Activated naive CD4-positive, alpha-beta T cell treated with anti-CD3 and anti-CD28 coated beads for 36 hours (primary cell): ENCODE data around the gene C1orf159. TPM values are rescaled to one million over a fixed set of nuclear protein-coding genes. Genes with fewer than 3 reads are reported as not detected.

Experiments
- CTCF ChIA-PET: fragments of 350-600 bp; sonication (Branson Sonifier 250); formaldehyde crosslinking; loops from one replicate; lab custom pipeline; 2021; ENCODE audit warnings: antibody characterized with exemption; lab: Charles Lee
- DNase-seq: peaks from one replicate; pipeline ENCODE4 v3.0.0-alpha.2; 2020
- H3K27ac Mint-ChIP-seq: one replicate; pipeline ENCODE4 v1.8.0; 2021; ENCODE audit warnings: mild to moderate bottlenecking, mixed read lengths
- H3K27me3 Mint-ChIP-seq: one replicate; pipeline ENCODE4 v1.8.0; 2021; ENCODE audit warnings: low read depth, mixed read lengths
- H3K36me3 Mint-ChIP-seq: one replicate; pipeline ENCODE4 v1.8.0; 2021; ENCODE audit warnings: low read depth, mixed read lengths
- H3K4me1 Mint-ChIP-seq: one replicate; pipeline ENCODE4 v1.8.0; 2021; ENCODE audit warnings: low read depth, mixed read lengths
- H3K4me3 Mint-ChIP-seq: one replicate; pipeline ENCODE4 v1.8.0; 2021; ENCODE audit warnings: mild to moderate bottlenecking, moderate library complexity, mixed read lengths
- H3K9me3 Mint-ChIP-seq: one replicate; pipeline ENCODE4 v1.8.0; 2021; ENCODE audit warnings: mixed read lengths
- intact Hi-C: fragments of 100-400 bp; cut with micrococcal nuclease; formaldehyde crosslinking; loops from one replicate; pipeline ENCODE4 v1.15.1; 2023
- total RNA-seq, 2 experiments: library from RNA; stranded (reverse); gene quantifications; one replicate each; pipeline ENCODE4 v1.2.3, GENCODE V29; 2021

The C1orf159 gene
- total RNA-seq, 2 experiments from 2014 or later, result 14.9 to 18.6 TPM

DNA sequence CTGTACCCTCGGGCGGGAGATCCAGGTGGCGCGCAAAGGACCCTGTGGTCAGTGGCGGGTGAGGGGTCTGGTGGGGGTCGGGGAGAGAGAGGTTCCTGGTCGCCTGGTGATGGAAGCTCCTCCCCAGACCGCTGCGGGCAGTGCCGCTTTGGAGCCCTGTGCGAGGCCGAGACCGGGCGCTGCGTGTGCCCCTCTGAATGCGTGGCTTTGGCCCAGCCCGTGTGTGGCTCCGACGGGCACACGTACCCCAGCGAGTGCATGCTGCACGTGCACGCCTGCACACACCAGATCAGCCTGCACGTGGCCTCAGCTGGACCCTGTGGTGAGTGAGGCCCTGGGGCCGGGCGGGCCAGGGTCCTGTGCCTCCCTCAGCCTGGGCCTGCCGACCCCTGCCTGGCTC is 72.5 kb downstream of the C1orf159 start:
- peaks cover 18% of the 10 kb centered on the region for H3K4me1 Mint-ChIP-seq
- H3K9me3 Mint-ChIP-seq, result no peaks in the 10 kb centered on the region
- H3K27ac Mint-ChIP-seq, result no peak overlapping the region
- no peak overlapping the region for H3K4me3 Mint-ChIP-seq
- no peak for DNase-seq
- CTCF ChIA-PET, result no interaction called here
- H3K27me3 Mint-ChIP-seq, result peaks cover 12% of the 10 kb centered on the region
- peaks cover 1% of the 10 kb centered on the region for H3K36me3 Mint-ChIP-seq
- intact Hi-C loops, result no loop called here

DNA sequence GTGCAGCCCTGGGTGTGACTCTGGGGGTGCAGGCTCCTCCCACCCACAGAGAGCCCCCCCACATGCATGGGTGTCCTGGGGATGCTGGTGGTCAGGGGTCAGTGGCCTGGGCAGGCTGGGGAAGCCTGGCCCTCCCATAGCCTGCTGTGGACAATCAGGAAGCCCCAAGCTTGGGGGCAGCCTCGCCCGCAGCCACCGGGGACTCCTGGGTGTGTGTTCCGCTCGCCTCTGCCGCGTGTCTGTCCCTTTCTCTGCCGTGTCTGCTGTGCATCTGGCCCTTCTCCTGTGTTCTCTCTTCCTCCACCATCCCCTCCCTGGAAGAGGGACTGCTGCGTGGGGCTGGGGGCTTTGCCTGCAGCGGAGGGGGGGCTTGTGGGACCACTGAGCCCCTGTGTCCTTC is 73.1 kb downstream of the C1orf159 start:
- intact Hi-C loops, result no loop called here
- H3K4me1 Mint-ChIP-seq, result peaks cover 19% of the 10 kb centered on the region
- H3K27ac Mint-ChIP-seq, result no peak overlapping the region
- CTCF ChIA-PET, result no interaction called here
- H3K27me3 Mint-ChIP-seq, result peaks cover 14% of the 10 kb centered on the region
- no peaks in the 10 kb centered on the region for H3K9me3 Mint-ChIP-seq
- H3K36me3 Mint-ChIP-seq, result peaks cover 1% of the 10 kb centered on the region
- no peak for DNase-seq
- H3K4me3 Mint-ChIP-seq, result no peak overlapping the region

DNA sequence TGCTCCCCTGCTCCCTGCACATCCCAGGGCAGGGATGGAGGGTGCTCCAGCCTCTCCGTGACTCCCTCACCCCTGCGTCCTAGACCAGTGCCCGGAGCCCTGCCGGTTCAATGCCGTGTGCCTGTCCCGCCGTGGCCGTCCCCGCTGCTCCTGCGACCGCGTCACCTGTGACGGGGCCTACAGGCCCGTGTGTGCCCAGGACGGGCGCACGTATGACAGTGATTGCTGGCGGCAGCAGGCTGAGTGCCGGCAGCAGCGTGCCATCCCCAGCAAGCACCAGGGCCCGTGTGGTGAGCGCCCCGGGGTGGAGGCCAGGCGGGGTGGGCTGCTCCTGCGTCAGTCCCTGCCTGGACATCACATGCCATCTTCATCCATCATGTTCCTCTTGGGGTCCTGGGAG is 74.0 kb downstream of the C1orf159 start:
- H3K36me3 Mint-ChIP-seq, result no peaks in the 10 kb centered on the region
- no peak overlapping the region for H3K4me3 Mint-ChIP-seq
- CTCF ChIA-PET, result no interaction called here
- H3K27me3 Mint-ChIP-seq, result peaks cover 14% of the 10 kb centered on the region
- H3K27ac Mint-ChIP-seq, result no peak overlapping the region
- intact Hi-C loops, result loop anchor here (2.0 kb wide), 1 partner anchor 75 kb away; the partner anchor contains the start of gene C1orf159
- peaks cover 19% of the 10 kb centered on the region for H3K4me1 Mint-ChIP-seq
- no peaks in the 10 kb centered on the region for H3K9me3 Mint-ChIP-seq
- DNase-seq, result no peak

DNA sequence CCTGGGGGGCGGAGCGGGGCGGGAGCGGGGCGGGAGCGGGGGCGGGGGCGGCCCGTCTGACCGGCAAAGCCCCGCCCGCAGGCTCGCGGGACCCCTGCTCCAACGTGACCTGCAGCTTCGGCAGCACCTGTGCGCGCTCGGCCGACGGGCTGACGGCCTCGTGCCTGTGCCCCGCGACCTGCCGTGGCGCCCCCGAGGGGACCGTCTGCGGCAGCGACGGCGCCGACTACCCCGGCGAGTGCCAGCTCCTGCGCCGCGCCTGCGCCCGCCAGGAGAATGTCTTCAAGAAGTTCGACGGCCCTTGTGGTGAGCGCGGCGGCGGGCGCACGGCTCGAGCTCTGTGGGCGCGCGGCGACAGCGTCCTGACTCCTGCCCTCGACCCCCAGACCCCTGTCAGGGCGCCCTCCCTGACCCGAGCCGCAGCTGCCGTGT is 74.8 kb downstream of the C1orf159 start:
- Mint-ChIP-seq H3K9me3 (no peaks in the 10 kb centered on the region), H3K4me3 (no peak overlapping the region), H3K36me3 (no peaks in the 10 kb centered on the region), H3K4me1 (peaks cover 19% of the 10 kb centered on the region), H3K27me3 (peaks cover 14% of the 10 kb centered on the region), H3K27ac (no peak overlapping the region)
- no peak for DNase-seq
- CTCF ChIA-PET, result interaction anchor here (0.6 to 1.4 kb wide), 2 partner anchors 23 to 209 kb away, joined by 3 read pairs; no protein-coding TSS in a partner anchor
- intact Hi-C loops, result loop anchor here (2.0 kb wide), 1 partner anchor 76 kb away; the partner anchor contains the start of gene C1orf159

DNA sequence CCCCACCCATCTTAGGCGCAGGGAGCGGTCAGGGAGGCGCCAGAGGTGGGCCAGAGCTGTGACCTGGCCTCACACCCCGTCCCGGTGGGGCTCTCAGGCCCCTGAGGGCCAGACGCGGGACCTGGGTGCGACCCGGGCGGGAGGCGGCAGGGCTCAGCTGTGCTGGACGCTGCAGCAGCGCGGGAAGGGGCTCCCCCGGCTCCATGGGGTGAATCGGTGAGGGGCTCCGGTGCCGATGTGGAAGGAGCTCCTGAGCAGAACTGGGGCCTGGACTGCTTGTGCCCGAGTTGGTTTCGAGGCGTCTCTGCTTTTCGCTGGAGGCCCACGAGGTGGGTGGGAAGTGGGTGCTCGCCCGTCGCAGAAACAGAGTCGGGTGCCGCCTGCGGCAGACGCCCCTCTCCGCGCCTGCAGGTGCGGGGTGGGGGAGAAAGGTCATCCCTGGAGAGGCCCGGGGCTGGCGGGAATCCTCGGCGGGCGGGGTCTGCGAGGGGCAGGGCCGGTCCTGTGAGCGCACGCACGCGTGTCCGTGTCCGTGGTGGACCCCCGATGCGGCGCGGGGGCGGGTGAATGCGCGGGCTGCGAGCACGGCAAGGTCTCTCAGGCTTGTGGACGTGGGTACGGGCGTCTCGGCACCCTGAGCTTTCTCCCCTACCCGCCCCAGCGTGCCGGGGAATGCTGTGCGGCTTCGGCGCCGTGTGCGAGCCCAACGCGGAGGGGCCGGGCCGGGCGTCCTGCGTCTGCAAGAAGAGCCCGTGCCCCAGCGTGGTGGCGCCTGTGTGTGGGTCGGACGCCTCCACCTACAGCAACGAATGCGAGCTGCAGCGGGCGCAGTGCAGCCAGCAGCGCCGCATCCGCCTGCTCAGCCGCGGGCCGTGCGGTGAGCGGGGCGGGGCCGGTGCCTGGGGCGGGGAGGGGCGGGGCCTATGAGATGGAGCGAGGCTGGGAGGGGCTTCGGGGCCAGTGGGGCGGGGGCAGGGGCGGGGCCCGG is 75.6 kb downstream of the C1orf159 start:
- Mint-ChIP-seq H3K4me1 (peaks cover 19% of the 10 kb centered on the region), H3K36me3 (no peaks in the 10 kb centered on the region), H3K27me3 (peaks cover 14% of the 10 kb centered on the region), H3K9me3 (no peaks in the 10 kb centered on the region), H3K4me3 (peak overlapping the region; percentile 57), H3K27ac (no peak overlapping the region)
- intact Hi-C loops, result loop anchor here (1.0 to 2.0 kb wide), 2 partner anchors 19 to 77 kb away; partner anchors contain the start of gene C1orf159
- peak; percentile 84 for DNase-seq
- CTCF ChIA-PET, result interaction anchor here (0.6 to 3.1 kb wide), 4 partner anchors 23 to 210 kb away, joined by 3 to 12 read pairs (median 3); no protein-coding TSS in a partner anchor

DNA sequence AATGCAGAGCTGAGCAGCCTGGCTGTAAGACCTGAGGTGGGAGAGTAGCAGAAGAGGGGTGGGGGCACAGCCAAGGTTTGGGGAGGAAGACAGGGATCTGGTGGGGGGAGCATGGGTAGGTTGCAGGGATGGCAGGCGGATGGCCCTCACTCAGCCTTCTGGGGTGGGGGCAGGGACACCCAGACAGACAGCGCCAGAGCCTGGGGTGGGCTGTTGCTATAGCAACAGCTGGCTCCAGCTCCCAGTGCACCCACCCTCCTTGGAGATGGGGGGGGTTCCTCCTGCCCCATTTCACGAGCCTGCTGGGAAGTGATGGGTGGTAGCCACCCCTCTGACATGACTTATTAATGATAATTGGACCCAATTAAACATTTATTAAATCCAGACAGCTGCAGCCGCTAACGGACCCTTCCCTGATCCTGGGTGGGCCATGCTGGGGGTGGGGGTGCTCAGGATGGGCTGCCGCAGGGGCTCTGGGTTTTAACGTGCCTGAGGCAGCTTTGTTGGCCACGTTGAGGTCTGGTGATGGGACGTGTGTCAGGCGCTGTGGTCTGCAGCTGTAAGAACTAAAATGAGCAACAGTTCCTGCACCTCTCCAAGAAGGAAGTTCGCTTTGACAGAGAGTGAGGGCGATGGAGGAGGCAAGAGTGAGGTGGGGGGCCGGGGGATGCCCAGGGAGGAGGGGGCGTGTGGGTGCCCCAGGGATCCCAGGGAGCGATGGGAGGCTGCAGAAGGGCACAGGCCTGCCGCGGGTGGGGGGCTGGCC is 76.6 kb downstream of the C1orf159 start:
- DNase-seq, result peak; percentile 66
- intact Hi-C loops, result loop anchor here (10.0 kb wide), 1 partner anchor 195 kb away; the partner anchor contains the start of genes B3GALT6 and SDF4

DNA sequence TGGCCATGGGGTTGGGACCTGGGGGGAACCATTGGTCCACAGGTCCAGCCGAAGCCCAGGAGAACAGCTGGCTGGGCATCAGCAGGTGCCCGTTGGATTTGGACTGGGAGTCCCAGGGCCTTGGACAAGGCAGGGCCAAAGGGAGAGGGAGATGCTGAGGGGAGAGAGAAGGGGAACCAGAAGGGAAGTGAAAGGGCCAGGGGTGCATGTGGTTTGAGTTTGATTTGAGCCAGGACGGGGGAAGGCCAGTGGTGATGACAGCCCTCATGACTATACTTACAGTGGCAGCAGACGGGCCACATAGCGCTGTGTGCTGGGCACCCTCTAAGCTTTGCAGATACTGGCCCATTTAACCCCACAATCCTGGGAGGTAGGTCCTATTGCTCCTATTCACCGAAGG is 77.2 kb downstream of the C1orf159 start:
- intact Hi-C loops, result loop anchor here (10.0 kb wide), 1 partner anchor 196 kb away; the partner anchor contains the start of genes B3GALT6 and SDF4

More for the DNA sequence above, 76.6 kb downstream of the C1orf159 start:
- peaks cover 19% of the 10 kb centered on the region for H3K4me1 Mint-ChIP-seq
- H3K36me3 Mint-ChIP-seq, result no peaks in the 10 kb centered on the region
- H3K27me3 Mint-ChIP-seq, result peaks cover 16% of the 10 kb centered on the region
- no peaks in the 10 kb centered on the region for H3K9me3 Mint-ChIP-seq
- H3K27ac Mint-ChIP-seq, result no peak overlapping the region
- CTCF ChIA-PET, result interaction anchor here (0.9 to 3.1 kb wide), 2 partner anchors 24 to 83 kb away, joined by 3 to 12 read pairs; no protein-coding TSS in a partner anchor
- H3K4me3 Mint-ChIP-seq, result peak overlapping the region; percentile 57

DNA sequence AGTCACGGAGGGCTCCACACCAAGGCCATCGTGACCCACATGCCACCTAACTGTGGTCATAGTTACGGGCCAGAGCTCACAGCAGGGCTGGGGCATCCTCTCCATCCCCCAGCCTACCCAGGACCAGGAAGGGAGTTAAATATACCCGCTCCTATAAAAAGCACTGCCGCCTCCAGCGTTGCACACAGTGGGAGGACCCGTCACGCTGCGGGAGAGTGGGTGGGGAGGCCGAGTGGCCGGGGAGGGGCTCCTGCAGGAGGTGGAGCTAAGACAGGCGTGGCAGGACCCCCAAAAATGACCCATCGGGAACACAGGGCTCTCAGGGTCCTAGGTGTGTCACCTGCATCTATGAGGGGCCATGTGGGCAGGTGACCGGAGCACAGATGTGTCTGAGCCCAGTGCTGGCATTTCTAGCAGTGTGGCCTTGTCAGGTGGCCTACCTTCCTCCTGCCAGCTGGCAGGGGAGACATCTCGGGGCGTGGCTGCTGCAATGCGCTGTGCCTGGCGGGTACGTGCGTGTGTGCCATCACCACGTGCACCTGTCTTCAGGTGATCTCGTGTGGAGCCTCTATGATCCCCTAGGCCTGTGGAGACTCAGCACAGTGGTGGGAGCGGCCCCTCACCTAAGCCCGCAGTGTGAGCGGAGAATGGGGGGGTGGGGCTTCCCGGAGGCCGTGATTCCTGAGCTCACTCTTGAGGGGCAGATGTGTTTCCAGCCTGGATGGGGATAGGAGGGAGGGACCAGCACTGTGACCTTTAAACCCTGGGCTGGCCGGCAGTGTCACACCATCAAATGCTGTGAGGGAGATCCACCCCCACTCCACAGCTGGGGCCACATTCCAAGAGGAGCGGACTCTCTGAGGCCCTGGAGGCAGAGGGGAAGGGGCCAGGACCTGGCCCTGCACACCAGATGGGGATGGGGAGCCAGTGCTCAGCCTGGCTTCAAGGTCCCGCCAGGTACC is 78.2 kb downstream of the C1orf159 start:
- CTCF ChIA-PET, result interaction anchor here (1.1 to 3.1 kb wide), 3 partner anchors 19 to 54 kb away, joined by 3 to 12 read pairs (median 3); no protein-coding TSS in a partner anchor

More for the DNA sequence above, 77.2 kb downstream of the C1orf159 start:
- DNase-seq, result no peak
- Mint-ChIP-seq H3K36me3 (no peaks in the 10 kb centered on the region), H3K4me1 (peaks cover 19% of the 10 kb centered on the region), H3K9me3 (no peaks in the 10 kb centered on the region), H3K27me3 (peaks cover 16% of the 10 kb centered on the region), H3K27ac (no peak overlapping the region), H3K4me3 (no peak overlapping the region)
- CTCF ChIA-PET, result interaction anchor here (1.1 to 3.1 kb wide), 3 partner anchors 20 to 55 kb away, joined by 3 to 12 read pairs (median 3); no protein-coding TSS in a partner anchor

DNA sequence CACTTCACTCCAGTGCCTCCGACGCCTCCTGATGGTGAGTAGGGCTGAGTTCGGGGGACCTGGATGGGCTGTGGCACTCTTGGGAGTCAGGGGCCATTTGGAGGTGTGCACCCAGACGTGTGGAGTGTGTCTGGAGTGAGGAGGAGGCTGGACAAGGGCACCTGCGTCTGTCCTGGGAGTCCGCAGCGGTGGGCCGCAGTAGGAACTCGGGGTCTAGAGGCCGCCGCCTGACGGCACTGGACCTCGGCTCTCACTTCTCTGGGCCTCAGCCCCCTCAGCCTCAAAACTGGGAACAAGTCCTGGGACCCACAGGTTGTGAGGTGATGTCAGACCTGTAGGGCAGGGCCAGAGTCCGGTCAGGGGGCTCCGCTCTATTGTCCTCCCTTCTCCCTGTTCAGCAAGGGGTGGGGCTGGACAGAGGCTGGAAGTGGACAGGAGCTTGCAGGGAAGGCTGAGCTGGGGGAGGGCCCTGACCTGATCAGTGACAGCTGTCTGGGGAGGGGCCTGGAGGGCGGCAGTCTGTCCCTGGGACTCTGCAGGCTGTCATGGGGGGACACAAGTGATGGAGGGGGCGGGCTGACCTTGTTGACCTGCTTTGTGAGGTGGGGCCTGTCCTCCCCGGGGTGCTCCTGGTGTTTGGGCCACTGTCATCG is 80.5 kb downstream of the C1orf159 start:
- Mint-ChIP-seq H3K4me3 (no peak overlapping the region), H3K9me3 (no peaks in the 10 kb centered on the region), H3K36me3 (no peaks in the 10 kb centered on the region), H3K27ac (no peak overlapping the region), H3K4me1 (peaks cover 28% of the 10 kb centered on the region), H3K27me3 (peaks cover 23% of the 10 kb centered on the region)
- intact Hi-C loops, result loop anchor here (10.0 kb wide), 1 partner anchor 199 kb away; the partner anchor contains the start of genes B3GALT6 and SDF4
- CTCF ChIA-PET, result no interaction called here
- DNase-seq, result no peak

More for the DNA sequence above, 78.2 kb downstream of the C1orf159 start:
- Mint-ChIP-seq H3K36me3 (no peaks in the 10 kb centered on the region), H3K27me3 (peaks cover 16% of the 10 kb centered on the region), H3K4me3 (no peak overlapping the region), H3K27ac (no peak overlapping the region), H3K4me1 (peaks cover 19% of the 10 kb centered on the region), H3K9me3 (no peaks in the 10 kb centered on the region)
- intact Hi-C loops, result loop anchor here (10.0 kb wide), 1 partner anchor 197 kb away; the partner anchor contains the start of genes B3GALT6 and SDF4
- DNase-seq, result no peak

DNA sequence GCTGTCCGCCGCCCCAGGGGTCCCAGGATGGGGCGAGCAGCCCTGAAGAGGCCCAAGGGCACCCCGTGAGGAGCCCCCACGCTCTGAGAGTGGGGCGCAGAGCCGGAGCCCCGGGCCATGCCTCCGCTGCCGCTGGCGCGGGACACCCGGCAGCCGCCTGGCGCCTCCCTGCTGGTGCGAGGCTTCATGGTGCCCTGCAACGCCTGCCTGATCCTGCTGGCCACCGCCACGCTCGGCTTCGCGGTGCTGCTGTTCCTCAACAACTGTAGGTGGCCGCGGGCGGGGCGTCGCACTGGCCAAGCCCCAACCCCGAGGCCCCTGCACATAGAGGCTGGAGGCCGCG is 81.5 kb downstream of the C1orf159 start:
- no peaks in the 10 kb centered on the region for H3K36me3 Mint-ChIP-seq
- peaks cover 20% of the 10 kb centered on the region for H3K4me1 Mint-ChIP-seq
- no peaks in the 10 kb centered on the region for H3K9me3 Mint-ChIP-seq
- H3K27me3 Mint-ChIP-seq, result peaks cover 19% of the 10 kb centered on the region
- H3K27ac Mint-ChIP-seq, result no peak overlapping the region
- peak overlapping the region; percentile 49 for H3K4me3 Mint-ChIP-seq
- no peak for DNase-seq
- CTCF ChIA-PET, result interaction anchor here (1.4 kb wide), 1 partner anchor 24 kb away, joined by 4 read pairs; no protein-coding TSS in a partner anchor
- intact Hi-C loops, result loop anchor here (10.0 kb wide), 1 partner anchor 200 kb away; the partner anchor contains the start of genes B3GALT6 and SDF4
